ENCODE results near the gene UNC5C. TPM values are rescaled to one million over a fixed set of nuclear protein-coding genes. Genes with fewer than 3 reads are reported as not detected.

UNC5C gene
- total RNA-seq, 1 donor from 2014 or later: 12.0 TPM

DNA sequence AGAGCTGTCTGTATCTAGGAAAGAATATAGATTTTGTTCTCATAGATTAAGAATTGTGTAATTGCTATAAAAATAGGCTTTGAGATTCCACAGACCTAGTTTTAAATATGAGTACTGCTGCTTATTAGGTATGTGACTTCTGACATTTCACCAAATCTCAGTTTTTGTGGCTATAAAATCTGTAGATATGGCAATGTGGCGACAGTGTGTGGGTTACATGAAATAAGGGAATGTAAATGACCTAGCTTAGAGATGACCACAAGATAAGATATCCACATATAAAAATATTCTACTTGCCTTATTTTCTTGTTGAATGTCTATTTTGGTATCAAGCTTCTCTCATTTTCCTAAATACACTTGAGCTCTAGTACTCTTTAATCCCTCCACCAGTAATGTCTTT is 193.8 kb downstream of the UNC5C start:
- Histone ChIP-seq H3K36me3 (no peaks in the 10 kb centered on the region), H3K27me3 (no peaks in the 10 kb centered on the region), H3K4me1 (no peaks in the 10 kb centered on the region), H3K27ac (no peak overlapping the region), H3K4me3 (no peak overlapping the region), H3K9me3 (no peaks in the 10 kb centered on the region)
- intact Hi-C loops (cut with DNase I): no loop called here
- no peak for DNase-seq (ENCODE audit: extremely low spot score in 2 of 2)
- TF ChIP-seq POLR2AphosphoS5 (IDR thresholded peaks at IDR 0.05; ENCODE audit: insufficient read depth in 1 of 2, low read depth in 1 of 2): no peak
- no peak for TF ChIP-seq POLR2A (IDR thresholded peaks at IDR 0.05)
- TF ChIP-seq, protein P1, sequence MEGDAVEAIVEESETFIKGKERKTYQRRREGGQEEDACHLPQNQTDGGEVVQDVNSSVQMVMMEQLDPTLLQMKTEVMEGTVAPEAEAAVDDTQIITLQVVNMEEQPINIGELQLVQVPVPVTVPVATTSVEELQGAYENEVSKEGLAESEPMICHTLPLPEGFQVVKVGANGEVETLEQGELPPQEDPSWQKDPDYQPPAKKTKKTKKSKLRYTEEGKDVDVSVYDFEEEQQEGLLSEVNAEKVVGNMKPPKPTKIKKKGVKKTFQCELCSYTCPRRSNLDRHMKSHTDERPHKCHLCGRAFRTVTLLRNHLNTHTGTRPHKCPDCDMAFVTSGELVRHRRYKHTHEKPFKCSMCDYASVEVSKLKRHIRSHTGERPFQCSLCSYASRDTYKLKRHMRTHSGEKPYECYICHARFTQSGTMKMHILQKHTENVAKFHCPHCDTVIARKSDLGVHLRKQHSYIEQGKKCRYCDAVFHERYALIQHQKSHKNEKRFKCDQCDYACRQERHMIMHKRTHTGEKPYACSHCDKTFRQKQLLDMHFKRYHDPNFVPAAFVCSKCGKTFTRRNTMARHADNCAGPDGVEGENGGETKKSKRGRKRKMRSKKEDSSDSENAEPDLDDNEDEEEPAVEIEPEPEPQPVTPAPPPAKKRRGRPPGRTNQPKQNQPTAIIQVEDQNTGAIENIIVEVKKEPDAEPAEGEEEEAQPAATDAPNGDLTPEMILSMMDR (IDR thresholded peaks at IDR 0.05): no peak

- Histone ChIP-seq H3K27ac (no peak overlapping the region), H3K4me3 (no peak overlapping the region), H3K9me3 (no peaks in the 10 kb centered on the region), H3K27me3 (no peaks in the 10 kb centered on the region), H3K36me3 (no peaks in the 10 kb centered on the region), H3K4me1 (no peaks in the 10 kb centered on the region)
- TF ChIP-seq, protein P1 (IDR thresholded peaks at IDR 0.05): no peak
- TF ChIP-seq POLR2A (IDR thresholded peaks at IDR 0.05) (no peak), POLR2AphosphoS5 (IDR thresholded peaks at IDR 0.05; ENCODE audit: insufficient read depth in 1 of 2, low read depth in 1 of 2) (no peak)
- DNase-seq (ENCODE audit: extremely low spot score in 2 of 2): no peak
- intact Hi-C loops (cut with DNase I): no loop called here
Observed at GRCh38 chr4:95348418-95348817, 200.4 kb downstream of the UNC5C start.

GRCh38 chr4:95343235-95343634 is 205.5 kb downstream of the UNC5C start:
- intact Hi-C loops (cut with DNase I): no loop called here
- Histone ChIP-seq H3K9me3 (no peaks in the 10 kb centered on the region), H3K27ac (no peak overlapping the region), H3K4me1 (no peaks in the 10 kb centered on the region), H3K36me3 (no peaks in the 10 kb centered on the region), H3K27me3 (no peaks in the 10 kb centered on the region), H3K4me3 (no peak overlapping the region)
- no peak for TF ChIP-seq POLR2A (IDR thresholded peaks at IDR 0.05)
- TF ChIP-seq POLR2AphosphoS5 (IDR thresholded peaks at IDR 0.05; ENCODE audit: insufficient read depth in 1 of 2, low read depth in 1 of 2): no peak
- TF ChIP-seq, protein P1 (IDR thresholded peaks at IDR 0.05): no peak
- no peak for DNase-seq (ENCODE audit: extremely low spot score in 2 of 2)

- Histone ChIP-seq H3K27me3 (no peaks in the 10 kb centered on the region), H3K4me3 (no peak overlapping the region), H3K4me1 (no peaks in the 10 kb centered on the region), H3K9me3 (no peaks in the 10 kb centered on the region), H3K27ac (no peak overlapping the region), H3K36me3 (no peaks in the 10 kb centered on the region)
- intact Hi-C loops (cut with DNase I): no loop called here
- TF ChIP-seq, protein P1 (IDR thresholded peaks at IDR 0.05): no peak
- TF ChIP-seq POLR2A (IDR thresholded peaks at IDR 0.05): no peak
- no peak for DNase-seq (ENCODE audit: extremely low spot score in 2 of 2)
Observed at GRCh38 chr4:95340191-95340590, 208.6 kb downstream of the UNC5C start.

- TF ChIP-seq, protein P1 (IDR thresholded peaks at IDR 0.05): no peak
- TF ChIP-seq POLR2AphosphoS5 (IDR thresholded peaks at IDR 0.05; ENCODE audit: insufficient read depth in 1 of 2, low read depth in 1 of 2) (no peak), POLR2A (IDR thresholded peaks at IDR 0.05) (no peak)
- H3K4me3 ChIP-seq: no peak overlapping the region
- H3K27me3 ChIP-seq: no peaks in the 10 kb centered on the region
- no peak overlapping the region for H3K27ac ChIP-seq
- no peak for DNase-seq (ENCODE audit: extremely low spot score in 2 of 2)
- no peaks in the 10 kb centered on the region for H3K36me3 ChIP-seq
- H3K4me1 ChIP-seq: no peaks in the 10 kb centered on the region
- intact Hi-C loops (cut with DNase I): no loop called here
- no peaks in the 10 kb centered on the region for H3K9me3 ChIP-seq
Observed at GRCh38 chr4:95325665-95326064, 223.1 kb downstream of the UNC5C start.

Data from vagina (tissue), 2 donors.